GM12878 (cell line): ENCODE data around the gene SPX. TPM values are rescaled to one million over a fixed set of nuclear protein-coding genes. Genes with fewer than 3 reads are reported as not detected.

Experiments used
- ATAC-seq: fragments of 200-7000 bp; cut with Tn5 transposase; 3 replicates; pipeline ENCODE4 v1.9.1; 2020; ENCODE audit warnings: mild to moderate bottlenecking, moderate library complexity
- BruUV-seq: library from RNA; stranded (reverse); fragments of 400-500 nt; replicated peaks from 2 replicates; lab custom pipeline; 2021; lab: Mats Ljungman, UMichigan
- CTCF ChIA-PET: fragments of 300-600 bp; sonication (Branson Sonifier 250); formaldehyde crosslinking; extraction: SDS; loops from one replicate; lab custom pipeline; 2021; ENCODE audit warnings: inconsistent platforms; lab: Yijun Ruan, JAX
- POLR2A ChIA-PET: fragments of 350-600 bp; formaldehyde crosslinking; extraction: SDS; loops from one replicate; lab custom pipeline; 2021; ENCODE audit warnings: inconsistent platforms; lab: Charles Lee
- RAD21 ChIA-PET: fragments of 300-600 bp; sonication (Branson Sonifier 250); formaldehyde crosslinking; loops from one replicate; lab custom pipeline; 2023; ENCODE audit warnings: antibody characterized with exemption; ENCODE audit not compliant: unreplicated experiment; lab: Charles Lee
- SMC1A ChIA-PET: fragments of 300-600 bp; sonication (Branson Sonifier 250); formaldehyde crosslinking; loops from one replicate; lab custom pipeline; 2023; ENCODE audit not compliant: unreplicated experiment, uncharacterized antibody; lab: Charles Lee
- DNase-seq: peaks from one replicate; pipeline ENCODE4 v3.0.0-alpha.2; 2011; ENCODE audit warnings: low read depth, low spot score
- FAIRE-seq: peaks from 3 replicates; lab custom pipeline; 2011; peaks lifted over from hg19 to GRCh38; lab: Jason Lieb, UNC
- H2AFZ ChIP-seq: 2 replicates; pipeline ENCODE4 v1.6.0; 2011; ENCODE audit warnings: low read depth, low read length, control low read depth; ENCODE audit not compliant: control insufficient read depth
- H3K27ac ChIP-seq: 2 replicates; pipeline ENCODE4 v1.5.1; 2011; ENCODE audit warnings: control low read depth; ENCODE audit not compliant: control insufficient read depth, insufficient read depth
- H3K27me3 ChIP-seq, 2 experiments: replicated peaks in 1 of 2; 2 replicates each; pipeline versions ENCODE4 v1.6.0 to v1.6.1; 2011; ENCODE audit warnings: low read length in 1 of 2; ENCODE audit not compliant: control insufficient read depth in 2 of 2, insufficient read depth in 2 of 2
- H3K36me3 ChIP-seq, 2 experiments: 2 replicates each; pipeline ENCODE4 v1.5.1; 2011; ENCODE audit warnings: low read length in 1 of 2; ENCODE audit not compliant: control insufficient read depth in 2 of 2, insufficient read depth in 2 of 2
- H3K4me1 ChIP-seq: 2 replicates; pipeline ENCODE4 v1.6.1; 2011; ENCODE audit warnings: mild to moderate bottlenecking, low read length, moderate library complexity, mixed read lengths; ENCODE audit not compliant: control insufficient read depth, insufficient read depth
- H3K4me2 ChIP-seq: 2 replicates; pipeline ENCODE4 v1.6.0; 2011; ENCODE audit warnings: control low read depth; ENCODE audit not compliant: control insufficient read depth, insufficient read depth
- H3K4me3 ChIP-seq: fragments of 200-600 bp; sonication (generic); 2 replicates; pipeline ENCODE4 v1.5.1; 2016
- H3K79me2 ChIP-seq: 2 replicates; pipeline ENCODE4 v1.6.0; 2011; ENCODE audit warnings: low read length; ENCODE audit not compliant: control insufficient read depth, insufficient read depth
- H3K9ac ChIP-seq: 2 replicates; pipeline ENCODE4 v1.8.0; 2011; ENCODE audit warnings: low read length, control low read depth, mixed read lengths; ENCODE audit not compliant: control insufficient read depth, insufficient read depth
- H3K9me3 ChIP-seq: replicated peaks from 3 replicates; pipeline ENCODE4 v1.5.1; 2011; ENCODE audit warnings: mild to moderate bottlenecking, low read length; ENCODE audit not compliant: control insufficient read depth, insufficient read depth
- H4K20me1 ChIP-seq: 2 replicates; pipeline ENCODE4 v1.6.0; 2011; ENCODE audit not compliant: control insufficient read depth, insufficient read depth
- CEBPB ChIP-seq, 2 experiments: fragments of 150-350 bp in 1 of 2; IDR thresholded peaks; 2 replicates each; pipeline ENCODE4 v1.6.1; 2012 to 2014; ENCODE audit warnings: low read depth in 2 of 2, low read length in 2 of 2, borderline replicate concordance in 1 of 2, inconsistent platforms in 1 of 2
- CEBPZ ChIP-seq: fragments of 150-350 bp; IDR thresholded peaks from 2 replicates; pipeline ENCODE4 v1.6.1; 2016; ENCODE audit warnings: low read depth, low read length
- MYC ChIP-seq: IDR thresholded peaks from 2 replicates; pipeline ENCODE4 v1.6.1; 2011; ENCODE audit warnings: mild to moderate bottlenecking, low read length, moderate library complexity, inconsistent platforms; ENCODE audit not compliant: insufficient read depth, insufficient replicate concordance, insufficient read length, severe bottlenecking
- NFXL1 ChIP-seq: fragments of 450-650 bp; IDR thresholded peaks from 2 replicates; pipeline ENCODE4 v1.6.1; 2017; ENCODE audit warnings: antibody characterized with exemption, mild to moderate bottlenecking, borderline replicate concordance
- REST ChIP-seq: IDR thresholded peaks from 2 replicates; pipeline ENCODE4 v1.6.1; 2012; ENCODE audit warnings: mild to moderate bottlenecking, low read depth, low read length
- ZBED1 ChIP-seq: IDR thresholded peaks from 2 replicates; pipeline ENCODE4 v1.6.1; 2016; ENCODE audit warnings: borderline replicate concordance
- ZNF592 ChIP-seq: fragments of 450-650 bp; IDR thresholded peaks from 2 replicates; pipeline ENCODE4 v1.6.1; 2017; ENCODE audit warnings: mild to moderate bottlenecking, moderate library complexity
- WGBS: methylation state at CpG from one replicate; pipeline ENCODE4 v1.1.6; 2016; ENCODE audit warnings: low lambda C conversion rate; ENCODE audit not compliant: insufficient replicate concordance, insufficient coverage; ENCODE audit errors: missing lambda C conversion rate; 5-methylcytosine and 5-hydroxymethylcytosine counted together
- in situ Hi-C: fragments of 300-500 bp; cut with MboI; formaldehyde crosslinking; loops from 9 replicates; pipeline ENCODE4 v1.14.3; 2018; ENCODE audit warnings: mixed read lengths
- intact Hi-C: fragments of 100-400 bp; cut with micrococcal nuclease; formaldehyde crosslinking; loops from one replicate; pipeline ENCODE4 v1.14.2; 2022; ENCODE audit not compliant: unreplicated experiment
- polyA plus RNA-seq, 11 experiments: library from polyadenylated mRNA; depleted of rRNA in 4 of 11; unstranded in 6 of 11; stranded (reverse) in 5 of 11; fragments of >200 nt; fragmentation: Nextera tagmentation in 4 of 11; fragmentation: Illumina TruSeq in 1 of 11; extraction: Ambion mirVana in 4 of 11; extraction: Trizol in 1 of 11; gene quantifications; 1 replicate in 1 of 11; 2 replicates in 10 of 11; pipeline versions ENCODE4 v1.2.1 to v1.2.3, GENCODE V29; 2011 to 2016; ENCODE audit warnings: inconsistent platforms in 2 of 11, missing spikeins in 2 of 11, low read depth in 1 of 11
- total RNA-seq, 4 experiments: library from RNA; depleted of rRNA in 3 of 4; stranded (reverse); fragments of >200 nt in 3 of 4; fragmentation: Illumina TruSeq in 1 of 4; extraction: Trizol in 1 of 4; gene quantifications; 2 replicates each; pipeline versions ENCODE4 v1.2.1 to v1.2.3, GENCODE V29; 2013 to 2021
- TF ChIP-seq, protein P1 (sequence below): IDR thresholded peaks from 2 replicates; pipeline ENCODE4 v1.6.1; 2011; ENCODE audit warnings: borderline replicate concordance, low read depth, mild to moderate bottlenecking, moderate library complexity, low read length; ENCODE audit not compliant: insufficient read depth, poor library complexity, severe bottlenecking

The SPX gene
- total and polyA plus RNA-seq, 10 of the 15 experiments (the other 5 are each of a cell fraction or from before 2014, with no cell fraction given) = 0.05 TPM; not detected in 8

DNA sequence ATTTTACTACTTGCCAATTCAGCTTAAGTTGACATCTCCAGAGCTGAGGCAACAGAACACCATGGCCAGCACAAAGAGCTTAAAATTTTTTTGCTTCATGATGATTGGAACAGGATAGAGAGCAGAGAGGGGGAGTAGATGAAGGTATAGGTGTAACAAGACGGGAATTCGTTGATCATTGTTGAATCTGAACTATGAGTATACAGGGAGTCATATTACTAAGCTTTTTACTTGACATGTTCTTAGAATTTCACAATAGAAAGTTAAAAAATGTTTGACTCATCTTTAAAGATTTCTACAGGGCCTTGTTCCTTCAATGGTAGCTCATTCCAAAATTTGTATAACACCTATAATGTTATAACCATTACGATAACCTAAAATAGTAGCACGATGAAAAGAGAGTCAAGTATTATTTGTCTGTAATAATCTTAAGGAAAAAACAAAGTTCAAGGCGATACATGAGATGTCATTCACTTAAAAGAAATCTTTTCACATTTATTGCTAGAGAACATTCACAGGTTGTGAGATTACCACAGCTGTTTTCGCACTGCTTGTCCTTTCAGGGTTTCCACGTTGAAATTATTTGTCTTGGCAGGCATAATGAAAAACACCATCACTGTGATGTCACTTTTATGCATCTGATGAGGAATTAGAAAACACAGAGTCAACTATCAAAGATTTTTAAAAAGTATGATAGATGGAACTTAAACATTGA, 33.9 kb downstream of the SPX start:
- no peaks in the 10 kb centered on the region for H4K20me1 ChIP-seq
- H3K27me3 ChIP-seq = no peaks in the 10 kb centered on the region
- 26% methylated on average over 7 of the region's 7 CpGs for WGBS
- ChIA-PET CTCF (interaction anchor here (0.5 to 1.4 kb wide), 4 partner anchors 9 to 596 kb away, joined by 3 to 5 read pairs (median 3); no protein-coding TSS in a partner anchor), RAD21 (no interaction called here), SMC1A (interaction anchor here (0.8 to 1.3 kb wide), 2 partner anchors 8 to 221 kb away, joined by 3 read pairs; no protein-coding TSS in a partner anchor), POLR2A (no interaction called here)
- no peaks in the 10 kb centered on the region for H3K9me3 ChIP-seq
- ATAC-seq (no peak), FAIRE-seq (no peak), DNase-seq (no peak)
- H2AFZ ChIP-seq = no peak overlapping the region
- no peak overlapping the region for H3K27ac ChIP-seq
- H3K79me2 ChIP-seq = no peaks in the 10 kb centered on the region
- H3K36me3 ChIP-seq = no peaks in the 10 kb centered on the region
- H3K4me2 ChIP-seq = no peak overlapping the region
- intact Hi-C loops (no loop called here), in situ Hi-C loops (no loop called here)
- TF ChIP-seq MYC (no peak), REST (no peak), CEBPB (IDR thresholded peaks at IDR 0.05; ENCODE audit: borderline replicate concordance in 1 of 2, low read depth in 2 of 2, low read length in 2 of 2) (no peak), NFXL1 (no peak), ZNF592 (no peak), ZBED1 (no peak), CEBPZ (no peak)
- TF ChIP-seq, protein P1, sequence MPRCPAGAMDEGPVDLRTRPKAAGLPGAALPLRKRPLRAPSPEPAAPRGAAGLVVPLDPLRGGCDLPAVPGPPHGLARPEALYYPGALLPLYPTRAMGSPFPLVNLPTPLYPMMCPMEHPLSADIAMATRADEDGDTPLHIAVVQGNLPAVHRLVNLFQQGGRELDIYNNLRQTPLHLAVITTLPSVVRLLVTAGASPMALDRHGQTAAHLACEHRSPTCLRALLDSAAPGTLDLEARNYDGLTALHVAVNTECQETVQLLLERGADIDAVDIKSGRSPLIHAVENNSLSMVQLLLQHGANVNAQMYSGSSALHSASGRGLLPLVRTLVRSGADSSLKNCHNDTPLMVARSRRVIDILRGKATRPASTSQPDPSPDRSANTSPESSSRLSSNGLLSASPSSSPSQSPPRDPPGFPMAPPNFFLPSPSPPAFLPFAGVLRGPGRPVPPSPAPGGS = no peak
- BruUV-seq = no TSS peak
- H3K9ac ChIP-seq = no peak overlapping the region
- no peaks in the 10 kb centered on the region for H3K4me1 ChIP-seq
- no peak overlapping the region for H3K4me3 ChIP-seq
